Breast epithelium (tissue), 4 donors: Measurements from ENCODE around the gene ELMO1. TPM values are rescaled to one million over a fixed set of nuclear protein-coding genes. Genes with fewer than 3 reads are reported as not detected.

ENCODE experiments used
- DNase-seq, 2 donors: peaks; one replicate each; pipeline ENCODE4 v3.0.0-alpha.2; 2019; ENCODE audit warnings: low spot score in 2 of 2
- H3K27ac ChIP-seq, 2 donors: fragments of 200-600 bp; sonication (generic) in 1 of 2; one replicate each; pipeline ENCODE4 v1.5.1; 2016 to 2019; ENCODE audit warnings: mild to moderate bottlenecking in 1 of 2
- H3K27me3 ChIP-seq, 2 donors: fragments of 200-600 bp; sonication (generic) in 1 of 2; one replicate each; pipeline versions ENCODE4 v1.5.1 to v1.6.0; 2017 to 2019; ENCODE audit warnings: control low read depth in 1 of 2, mild to moderate bottlenecking in 1 of 2
- H3K36me3 ChIP-seq: fragments of 200-600 bp; one replicate; pipeline ENCODE4 v1.5.1; 2019
- H3K4me1 ChIP-seq, 2 donors: fragments of 200-600 bp; sonication (generic); one replicate each; pipeline ENCODE4 v1.5.1; 2016 to 2019; ENCODE audit warnings: control low read depth in 1 of 2
- H3K4me3 ChIP-seq, 3 donors: fragments of 200-600 bp; sonication (generic); 1 replicate in 2 of 3; 2 replicates in 1 of 3; pipeline ENCODE4 v1.5.1; 2016 to 2019; ENCODE audit warnings: mild to moderate bottlenecking in 3 of 3, moderate library complexity in 2 of 3
- H3K9me3 ChIP-seq, 2 donors: fragments of 200-600 bp; sonication (generic) in 1 of 2; one replicate each; pipeline ENCODE4 v1.5.1; 2016 to 2019; ENCODE audit warnings: control low read depth in 1 of 2
- CTCF ChIP-seq, 3 donors: fragments of 450-650 bp; IDR thresholded peaks; one replicate each; pipeline ENCODE4 v1.5.1; 2016 to 2017; ENCODE audit warnings: antibody characterized with exemption in 3 of 3, mild to moderate bottlenecking in 3 of 3, moderate library complexity in 3 of 3
- POLR2A ChIP-seq: fragments of 450-650 bp; IDR thresholded peaks from one replicate; pipeline ENCODE4 v1.6.1; 2016; ENCODE audit warnings: antibody characterized with exemption, mild to moderate bottlenecking, moderate library complexity
- POLR2AphosphoS5 ChIP-seq, 3 donors: sonication (generic); formaldehyde crosslinking; IDR thresholded peaks; one replicate each; pipeline ENCODE4 v1.6.1; 2017; ENCODE audit warnings: antibody characterized with exemption in 3 of 3
- intact Hi-C: fragments of 100-400 bp; cut with DNase I; formaldehyde crosslinking; loops from one replicate; pipeline ENCODE4 v1.15.1; 2023; ENCODE audit warnings: low total_unique reads
- total RNA-seq, 3 donors: library from RNA; depleted of rRNA; stranded (reverse); fragments of >200 nt; gene quantifications; one replicate each; pipeline ENCODE4 v1.1.0, GENCODE V29; 2016

Gene ELMO1
- total RNA-seq, 3 donors from 2014 or later: 49.5 to 110 (median 66.9) TPM

GRCh38 chr7:36904101-36904500 lies 544.6 kb downstream of the ELMO1 start:
- Histone ChIP-seq H3K9me3 (no peaks in the 10 kb centered on the region), H3K4me1 (no peaks in the 10 kb centered on the region), H3K36me3 (no peaks in the 10 kb centered on the region), H3K27ac (no peak overlapping the region), H3K27me3 (no peaks in the 10 kb centered on the region), H3K4me3 (no peak overlapping the region)
- DNase-seq: no peak
- intact Hi-C loops: loop anchor here (10.0 kb wide), 1 partner anchor 61 kb away; no protein-coding TSS in a partner anchor
- no peak for TF ChIP-seq POLR2AphosphoS5 (IDR thresholded peaks at IDR 0.05)
- no peak for TF ChIP-seq CTCF (IDR thresholded peaks at IDR 0.05)
- no peak for TF ChIP-seq POLR2A

GRCh38 chr7:36900988-36901710 lies 547.5 kb downstream of the ELMO1 start:
- H3K9me3 ChIP-seq: no peaks in the 10 kb centered on the region
- no peak overlapping the region for H3K27ac ChIP-seq
- DNase-seq: no peak
- no peaks in the 10 kb centered on the region for H3K4me1 ChIP-seq
- no peaks in the 10 kb centered on the region for H3K36me3 ChIP-seq
- no peak for TF ChIP-seq POLR2AphosphoS5 (IDR thresholded peaks at IDR 0.05)
- TF ChIP-seq POLR2A: no peak
- TF ChIP-seq CTCF (IDR thresholded peaks at IDR 0.05): no peak
- intact Hi-C loops: loop anchor here (10.0 kb wide), 1 partner anchor 64 kb away; no protein-coding TSS in a partner anchor
- no peak overlapping the region for H3K4me3 ChIP-seq
- no peaks in the 10 kb centered on the region for H3K27me3 ChIP-seq

- H3K4me3 ChIP-seq: no peak overlapping the region
- H3K9me3 ChIP-seq: no peaks in the 10 kb centered on the region
- intact Hi-C loops: no loop called here
- no peaks in the 10 kb centered on the region for H3K4me1 ChIP-seq
- no peak for DNase-seq
- no peaks in the 10 kb centered on the region for H3K27me3 ChIP-seq
- H3K36me3 ChIP-seq: no peaks in the 10 kb centered on the region
- no peak overlapping the region for H3K27ac ChIP-seq
- TF ChIP-seq POLR2A (no peak), CTCF (IDR thresholded peaks at IDR 0.05) (no peak), POLR2AphosphoS5 (IDR thresholded peaks at IDR 0.05) (no peak)
These were observed 550.5 kb downstream of the ELMO1 start for GRCh38 chr7:36898186-36898585.

- no peaks in the 10 kb centered on the region for H3K36me3 ChIP-seq
- intact Hi-C loops: loop anchor here (1.0 kb wide), 1 partner anchor 8 kb away; no protein-coding TSS in a partner anchor
- H3K27me3 ChIP-seq: no peaks in the 10 kb centered on the region
- no peaks in the 10 kb centered on the region for H3K9me3 ChIP-seq
- DNase-seq: no peak
- H3K27ac ChIP-seq: no peak overlapping the region
- no peaks in the 10 kb centered on the region for H3K4me1 ChIP-seq
- H3K4me3 ChIP-seq: no peak overlapping the region
- TF ChIP-seq POLR2A (no peak), POLR2AphosphoS5 (IDR thresholded peaks at IDR 0.05) (no peak), CTCF (IDR thresholded peaks at IDR 0.05) (no peak)
These were observed 551.6 kb downstream of the ELMO1 start for GRCh38 chr7:36896956-36897590.

GRCh38 chr7:36896418-36896817 lies 552.2 kb downstream of the ELMO1 start:
- H3K4me3 ChIP-seq: no peak overlapping the region
- TF ChIP-seq POLR2AphosphoS5 (IDR thresholded peaks at IDR 0.05): no peak
- TF ChIP-seq CTCF (IDR thresholded peaks at IDR 0.05): no peak
- no peak for TF ChIP-seq POLR2A
- no peaks in the 10 kb centered on the region for H3K27me3 ChIP-seq
- intact Hi-C loops: loop anchor here (1.0 kb wide), 1 partner anchor 9 kb away; no protein-coding TSS in a partner anchor
- no peaks in the 10 kb centered on the region for H3K9me3 ChIP-seq
- no peak for DNase-seq
- H3K4me1 ChIP-seq: no peaks in the 10 kb centered on the region
- no peak overlapping the region for H3K27ac ChIP-seq
- no peaks in the 10 kb centered on the region for H3K36me3 ChIP-seq
